Loucy (cell line): ENCODE data around the gene NIPAL3.

ENCODE experiments used
- EZH2phosphoT487 ChIP-seq: fragments of 200-600 bp; IDR thresholded peaks from 2 replicates; pipeline ENCODE4 v1.6.1; 2018; ENCODE audit warnings: antibody characterized with exemption, mild to moderate bottlenecking, moderate library complexity, borderline replicate concordance
- TF ChIP-seq, protein P1 (sequence below): fragments of 200-600 bp; sonication (generic); conservative IDR thresholded peaks from 2 replicates; pipeline ENCODE4 v1.5.1; 2014; ENCODE audit warnings: mild to moderate bottlenecking, antibody characterized with exemption, low read length

DNA sequence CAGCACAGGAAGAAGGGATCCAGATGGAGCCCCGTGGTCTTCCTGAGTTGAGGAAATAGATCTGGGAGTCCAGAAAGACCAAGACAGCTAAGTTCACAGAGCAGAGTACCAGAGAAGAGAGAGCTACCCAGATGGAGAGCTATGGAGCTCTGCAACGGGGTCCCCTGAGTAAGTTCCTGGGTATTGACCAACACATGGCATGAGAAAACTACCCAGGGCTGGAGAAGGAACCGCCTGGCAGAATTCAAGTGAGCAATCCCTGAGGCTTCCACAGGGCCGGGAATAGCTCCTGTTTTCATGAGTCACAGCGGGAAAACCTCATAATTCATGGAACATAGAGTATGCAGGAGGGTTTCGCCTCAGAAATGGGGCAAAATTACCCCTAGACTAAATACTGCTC, 21.7 kb upstream of the NIPAL3 start:
- TF ChIP-seq, protein P1, sequence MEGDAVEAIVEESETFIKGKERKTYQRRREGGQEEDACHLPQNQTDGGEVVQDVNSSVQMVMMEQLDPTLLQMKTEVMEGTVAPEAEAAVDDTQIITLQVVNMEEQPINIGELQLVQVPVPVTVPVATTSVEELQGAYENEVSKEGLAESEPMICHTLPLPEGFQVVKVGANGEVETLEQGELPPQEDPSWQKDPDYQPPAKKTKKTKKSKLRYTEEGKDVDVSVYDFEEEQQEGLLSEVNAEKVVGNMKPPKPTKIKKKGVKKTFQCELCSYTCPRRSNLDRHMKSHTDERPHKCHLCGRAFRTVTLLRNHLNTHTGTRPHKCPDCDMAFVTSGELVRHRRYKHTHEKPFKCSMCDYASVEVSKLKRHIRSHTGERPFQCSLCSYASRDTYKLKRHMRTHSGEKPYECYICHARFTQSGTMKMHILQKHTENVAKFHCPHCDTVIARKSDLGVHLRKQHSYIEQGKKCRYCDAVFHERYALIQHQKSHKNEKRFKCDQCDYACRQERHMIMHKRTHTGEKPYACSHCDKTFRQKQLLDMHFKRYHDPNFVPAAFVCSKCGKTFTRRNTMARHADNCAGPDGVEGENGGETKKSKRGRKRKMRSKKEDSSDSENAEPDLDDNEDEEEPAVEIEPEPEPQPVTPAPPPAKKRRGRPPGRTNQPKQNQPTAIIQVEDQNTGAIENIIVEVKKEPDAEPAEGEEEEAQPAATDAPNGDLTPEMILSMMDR, result no peak
- no peak for TF ChIP-seq EZH2phosphoT487
